HL-60 (cell line): ENCODE data around the gene PPP6R2.

ENCODE experiments used
- POLR2AphosphoS5 ChIP-seq: IDR thresholded peaks from 2 replicates; pipeline ENCODE4 v1.6.1; 2012; ENCODE audit warnings: low read depth
- SPI1 ChIP-seq: IDR thresholded peaks from 2 replicates; pipeline ENCODE4 v1.6.1; 2012; ENCODE audit warnings: low read depth, mild to moderate bottlenecking, borderline replicate concordance
- TF ChIP-seq, protein P1 (sequence below): IDR thresholded peaks from one replicate; pipeline ENCODE4 v1.5.1; 2011; ENCODE audit warnings: low read length, control low read depth, inconsistent platforms; ENCODE audit not compliant: insufficient read depth
- TF ChIP-seq, protein P2 (sequence below): IDR thresholded peaks from 2 replicates; pipeline ENCODE4 v1.6.1; 2012; ENCODE audit warnings: low read depth; ENCODE audit not compliant: insufficient replicate concordance

DNA sequence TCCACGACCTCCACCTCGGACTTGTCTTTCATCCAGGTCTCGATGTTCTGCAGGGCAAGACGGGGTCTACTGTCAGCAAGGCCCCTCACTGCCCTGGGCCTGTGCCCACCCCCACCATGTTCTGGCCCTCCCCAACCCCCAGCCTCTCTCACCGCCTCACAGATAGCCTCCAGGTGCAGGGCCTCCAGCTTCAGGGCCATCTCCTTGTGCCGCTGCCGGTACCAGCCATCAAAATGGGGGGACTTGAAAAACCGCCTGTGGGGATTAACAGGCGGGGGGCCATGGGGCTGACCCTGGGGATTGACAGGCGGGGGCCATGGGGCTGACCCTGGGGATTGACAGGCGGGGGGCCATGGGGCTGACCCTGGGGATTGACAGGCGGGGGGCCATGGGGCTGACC is 30.8 kb upstream of the PPP6R2 start:
- TF ChIP-seq, protein P1, sequence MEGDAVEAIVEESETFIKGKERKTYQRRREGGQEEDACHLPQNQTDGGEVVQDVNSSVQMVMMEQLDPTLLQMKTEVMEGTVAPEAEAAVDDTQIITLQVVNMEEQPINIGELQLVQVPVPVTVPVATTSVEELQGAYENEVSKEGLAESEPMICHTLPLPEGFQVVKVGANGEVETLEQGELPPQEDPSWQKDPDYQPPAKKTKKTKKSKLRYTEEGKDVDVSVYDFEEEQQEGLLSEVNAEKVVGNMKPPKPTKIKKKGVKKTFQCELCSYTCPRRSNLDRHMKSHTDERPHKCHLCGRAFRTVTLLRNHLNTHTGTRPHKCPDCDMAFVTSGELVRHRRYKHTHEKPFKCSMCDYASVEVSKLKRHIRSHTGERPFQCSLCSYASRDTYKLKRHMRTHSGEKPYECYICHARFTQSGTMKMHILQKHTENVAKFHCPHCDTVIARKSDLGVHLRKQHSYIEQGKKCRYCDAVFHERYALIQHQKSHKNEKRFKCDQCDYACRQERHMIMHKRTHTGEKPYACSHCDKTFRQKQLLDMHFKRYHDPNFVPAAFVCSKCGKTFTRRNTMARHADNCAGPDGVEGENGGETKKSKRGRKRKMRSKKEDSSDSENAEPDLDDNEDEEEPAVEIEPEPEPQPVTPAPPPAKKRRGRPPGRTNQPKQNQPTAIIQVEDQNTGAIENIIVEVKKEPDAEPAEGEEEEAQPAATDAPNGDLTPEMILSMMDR: no peak
- TF ChIP-seq POLR2AphosphoS5 (no peak), SPI1 (no peak)
- TF ChIP-seq, protein P2, sequence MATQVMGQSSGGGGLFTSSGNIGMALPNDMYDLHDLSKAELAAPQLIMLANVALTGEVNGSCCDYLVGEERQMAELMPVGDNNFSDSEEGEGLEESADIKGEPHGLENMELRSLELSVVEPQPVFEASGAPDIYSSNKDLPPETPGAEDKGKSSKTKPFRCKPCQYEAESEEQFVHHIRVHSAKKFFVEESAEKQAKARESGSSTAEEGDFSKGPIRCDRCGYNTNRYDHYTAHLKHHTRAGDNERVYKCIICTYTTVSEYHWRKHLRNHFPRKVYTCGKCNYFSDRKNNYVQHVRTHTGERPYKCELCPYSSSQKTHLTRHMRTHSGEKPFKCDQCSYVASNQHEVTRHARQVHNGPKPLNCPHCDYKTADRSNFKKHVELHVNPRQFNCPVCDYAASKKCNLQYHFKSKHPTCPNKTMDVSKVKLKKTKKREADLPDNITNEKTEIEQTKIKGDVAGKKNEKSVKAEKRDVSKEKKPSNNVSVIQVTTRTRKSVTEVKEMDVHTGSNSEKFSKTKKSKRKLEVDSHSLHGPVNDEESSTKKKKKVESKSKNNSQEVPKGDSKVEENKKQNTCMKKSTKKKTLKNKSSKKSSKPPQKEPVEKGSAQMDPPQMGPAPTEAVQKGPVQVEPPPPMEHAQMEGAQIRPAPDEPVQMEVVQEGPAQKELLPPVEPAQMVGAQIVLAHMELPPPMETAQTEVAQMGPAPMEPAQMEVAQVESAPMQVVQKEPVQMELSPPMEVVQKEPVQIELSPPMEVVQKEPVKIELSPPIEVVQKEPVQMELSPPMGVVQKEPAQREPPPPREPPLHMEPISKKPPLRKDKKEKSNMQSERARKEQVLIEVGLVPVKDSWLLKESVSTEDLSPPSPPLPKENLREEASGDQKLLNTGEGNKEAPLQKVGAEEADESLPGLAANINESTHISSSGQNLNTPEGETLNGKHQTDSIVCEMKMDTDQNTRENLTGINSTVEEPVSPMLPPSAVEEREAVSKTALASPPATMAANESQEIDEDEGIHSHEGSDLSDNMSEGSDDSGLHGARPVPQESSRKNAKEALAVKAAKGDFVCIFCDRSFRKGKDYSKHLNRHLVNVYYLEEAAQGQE: no peak
